Measurements from ENCODE around the gene PCDH8. TPM values are rescaled to one million over a fixed set of nuclear protein-coding genes. Genes with fewer than 3 reads are reported as not detected.

PCDH8 gene
- total and polyA plus RNA-seq, 2 of the 4 experiments (the other 2 are of a cell fraction), result not detected

GRCh38 chr13:52849291-52850071 is 1.0 kb upstream of the PCDH8 start:
- Histone ChIP-seq H4K91ac (ENCODE audit: insufficient read depth, low read depth, low read length) (no peak overlapping the region), H3K27me3 (ENCODE audit: control insufficient read depth, insufficient read depth, low read length) (peaks cover 45% of the 10 kb centered on the region), H3K9me3 (ENCODE audit: control insufficient read depth, insufficient read depth, low read length) (peaks cover 16% of the 10 kb centered on the region; the same call in 1 of the 2 replicates), H3K4me3 (ENCODE audit: insufficient read depth, low read depth, low read length) (no peak overlapping the region), H4K20me1 (ENCODE audit: insufficient read depth, low read length) (no peaks in the 10 kb centered on the region), H2AFZ (replicated peaks; ENCODE audit: low read length, poor library complexity) (no peak overlapping the region), H3K4ac (ENCODE audit: low read depth, low read length) (no peak overlapping the region), H3K9ac (ENCODE audit: low read depth, low read length) (no peak overlapping the region), H3K79me1 (ENCODE audit: low read depth in 1 of 2, low read length in 2 of 2) (no peaks in the 10 kb centered on the region), H2BK5ac (ENCODE audit: low read depth, low read length, poor library complexity, severe bottlenecking) (no peak overlapping the region), H3K9me1 (ENCODE audit: insufficient read depth, low read length) (no peaks in the 10 kb centered on the region), H2AK5ac (ENCODE audit: low read depth, low read length) (no peak overlapping the region), H4K5ac (ENCODE audit: low read depth, low read length) (no peak overlapping the region), H2AK9ac (replicated peaks; ENCODE audit: low read depth, low read length, poor library complexity) (no peak overlapping the region), H4K8ac (ENCODE audit: low read depth in 2 of 2, low read length in 2 of 2) (no peak overlapping the region), H3K36me3 (ENCODE audit: control insufficient read depth, insufficient read depth, low read length) (no peaks in the 10 kb centered on the region), H3K18ac (ENCODE audit: low read depth, low read length) (no peak overlapping the region), H3K27ac (ENCODE audit: insufficient read depth, low read length) (no peak overlapping the region), H2BK20ac (ENCODE audit: low read depth, low read length) (no peak overlapping the region), H3K56ac (ENCODE audit: extremely low read depth, insufficient read depth, low read length) (no peak overlapping the region), H2BK15ac (ENCODE audit: low read depth, low read length) (no peak overlapping the region), H3K4me2 (ENCODE audit: low read depth, low read length) (no peak overlapping the region), H3K23ac (ENCODE audit: low read depth, low read length) (no peak overlapping the region), H3K4me1 (ENCODE audit: control insufficient read depth, insufficient read depth, low read length) (no peaks in the 10 kb centered on the region), H3K14ac (replicated peaks; ENCODE audit: low read depth, low read length) (no peak overlapping the region), H2BK120ac (ENCODE audit: low read depth, low read length) (no peak overlapping the region)
- ATAC-seq (ENCODE audit: low read depth), result no peak
- intact Hi-C loops (cut with micrococcal nuclease) (no loop called here), dilution Hi-C loops (cut with HindIII; ENCODE audit: low sequenced_read_pairs, unreplicated experiment) (no loop called here), in situ Hi-C loops (cut with MboI; ENCODE audit: low sequenced_read_pairs) (no loop called here)
- POLR2A ChIA-PET (ENCODE audit: unreplicated experiment), result no interaction called here
- TF ChIP-seq NFE2L2 (IDR thresholded peaks at IDR 0.05; ENCODE audit: low read depth, low read length), result no peak
- TF ChIP-seq USF2 (IDR thresholded peaks at IDR 0.05; ENCODE audit: low read depth, low read length), result no peak
- TF ChIP-seq ELK1 (IDR thresholded peaks at IDR 0.05; ENCODE audit: borderline replicate concordance, low read depth, low read length), result no peak
- no peak for TF ChIP-seq RAD21 (IDR thresholded peaks at IDR 0.05; ENCODE audit: low read length)
- no peak for TF ChIP-seq RCOR1 (IDR thresholded peaks at IDR 0.05; ENCODE audit: insufficient replicate concordance, low read length)
- TF ChIP-seq SMC3 (IDR thresholded peaks at IDR 0.05; ENCODE audit: low read depth, low read length), result no peak
- DNase-seq, result no peak
- WGBS, 2 experiments (ENCODE audit: extremely low coverage in 2 of 2, insufficient read length in 1 of 2), result 4% methylated on average over 5 of the region's 24 CpGs; no CpG with 5 or more reads in 1 of the 2 experiments
- no TSS peak for BruUV-seq (replicated peaks)
- CTCF ChIA-PET, result no interaction called here
